ENCODE data around the gene UBE2H.
A peak's percentile ranks its signal among the peaks of the same experiment; 100 is the strongest.
"Not testable (repeated sequence)": the region's sequence is repeated elsewhere in the genome, so short reads cannot be mapped to it uniquely, and the experiment has no call there.

The UBE2H gene

GRCh38 chr7:129866251-129866650, 86.5 kb downstream of the UBE2H start:
- DNase-seq: no peak

- no peak for DNase-seq
Observed at GRCh38 chr7:129865925-129866201, 86.9 kb downstream of the UBE2H start.

GRCh38 chr7:129865093-129865924, 87.5 kb downstream of the UBE2H start:
- DNase-seq: no peak

- DNase-seq: not testable (repeated sequence)
Observed at GRCh38 chr7:129864676-129865075, 88.1 kb downstream of the UBE2H start.

- DNase-seq: no peak
Observed at GRCh38 chr7:129864042-129864441, 88.7 kb downstream of the UBE2H start.

GRCh38 chr7:129862682-129863081, 90.1 kb downstream of the UBE2H start:
- no peak for DNase-seq

GRCh38 chr7:129860784-129861183, 92.0 kb downstream of the UBE2H start:
- DNase-seq: peak; percentile 14

- peak; percentile 75 for DNase-seq
Observed at GRCh38 chr7:129859183-129859582, 93.6 kb downstream of the UBE2H start.

- no peak for DNase-seq
Observed at GRCh38 chr7:129858490-129858889, 94.3 kb downstream of the UBE2H start.

GRCh38 chr7:129857313-129857712, 95.4 kb downstream of the UBE2H start:
- DNase-seq: no peak

- DNase-seq: no peak
Observed at GRCh38 chr7:129855935-129856717, 96.6 kb downstream of the UBE2H start.

GRCh38 chr7:129855234-129855673, 97.5 kb downstream of the UBE2H start:
- DNase-seq: no peak

- DNase-seq: no peak
Observed at GRCh38 chr7:129854401-129854800, 98.4 kb downstream of the UBE2H start.

GRCh38 chr7:129853661-129854268, 99.0 kb downstream of the UBE2H start:
- DNase-seq: no peak

- DNase-seq: no peak
Observed at GRCh38 chr7:129851809-129852208, 101.0 kb downstream of the UBE2H start.

- no peak for DNase-seq
Observed at GRCh38 chr7:129851174-129851573, 101.6 kb downstream of the UBE2H start.

- DNase-seq: no peak
Observed at GRCh38 chr7:129848436-129848835, 104.3 kb downstream of the UBE2H start.

GRCh38 chr7:129845972-129846327, 106.8 kb downstream of the UBE2H start:
- DNase-seq: no peak

GRCh38 chr7:129845178-129845971, 107.4 kb downstream of the UBE2H start:
- DNase-seq: no peak

- DNase-seq: peak; percentile 20
Observed at GRCh38 chr7:129843978-129844840, 108.6 kb downstream of the UBE2H start.

- no peak for DNase-seq
Observed at GRCh38 chr7:129843365-129843898, 109.3 kb downstream of the UBE2H start.

- no peak for DNase-seq
Observed at GRCh38 chr7:129841465-129841864, 111.3 kb downstream of the UBE2H start.
